Smooth muscle cell (in vitro differentiated cells): Measurements from ENCODE around the gene CAV1. TPM values are rescaled to one million over a fixed set of nuclear protein-coding genes. Genes with fewer than 3 reads are reported as not detected.

Source experiments
- DNase-seq: peaks from one replicate; lab custom pipeline; 2025; ENCODE audit not compliant: unreplicated experiment; lab: John Stamatoyannopoulos, UW
- H2AFZ ChIP-seq: fragments of 200-600 bp; sonication (generic); 2 replicates; pipeline ENCODE4 v1.6.0; 2016; ENCODE audit warnings: antibody characterized with exemption, low read depth, mild to moderate bottlenecking
- H3F3A ChIP-seq: fragments of 200-600 bp; sonication (generic); 2 replicates; pipeline ENCODE4 v1.6.0; 2017; ENCODE audit warnings: antibody characterized with exemption, low read depth
- H3K27ac ChIP-seq: fragments of 200-600 bp; sonication (generic); 2 replicates; pipeline ENCODE4 v1.5.1; 2016; ENCODE audit warnings: low read depth, mild to moderate bottlenecking
- H3K27me3 ChIP-seq: fragments of 200-600 bp; sonication (generic); 2 replicates; pipeline ENCODE4 v1.6.1; 2016; ENCODE audit warnings: low read depth, mild to moderate bottlenecking
- H3K36me3 ChIP-seq: fragments of 200-600 bp; sonication (generic); 2 replicates; pipeline ENCODE4 v1.5.1; 2016; ENCODE audit warnings: low read depth
- H3K4me1 ChIP-seq: fragments of 200-600 bp; sonication (generic); 2 replicates; pipeline ENCODE4 v1.5.1; 2016; ENCODE audit warnings: low read depth
- H3K4me2 ChIP-seq: fragments of 200-600 bp; sonication (generic); 2 replicates; pipeline ENCODE4 v1.6.0; 2016; ENCODE audit warnings: mild to moderate bottlenecking
- H3K4me3 ChIP-seq: fragments of 200-600 bp; sonication (generic); 2 replicates; pipeline ENCODE4 v1.5.1; 2016; ENCODE audit warnings: mild to moderate bottlenecking
- H3K79me2 ChIP-seq: fragments of 200-600 bp; sonication (generic); 2 replicates; pipeline ENCODE4 v1.6.0; 2016; ENCODE audit warnings: low read depth, mild to moderate bottlenecking
- H3K9ac ChIP-seq: fragments of 200-600 bp; sonication (generic); 2 replicates; pipeline ENCODE4 v1.6.0; 2016; ENCODE audit warnings: low read depth
- H3K9me3 ChIP-seq: fragments of 200-600 bp; sonication (generic); replicated peaks from 2 replicates; pipeline ENCODE4 v1.5.1; 2016; ENCODE audit warnings: low read depth
- H4K20me1 ChIP-seq: fragments of 200-600 bp; sonication (generic); 2 replicates; pipeline ENCODE4 v1.6.0; 2016; ENCODE audit warnings: low read depth
- WGBS: methylation state at CpG from one replicate; pipeline ENCODE4 v1.1.7; 2016; ENCODE audit warnings: low lambda C conversion rate; 5-methylcytosine and 5-hydroxymethylcytosine counted together
- polyA plus RNA-seq: library from polyadenylated mRNA; unstranded; fragments of >200 nt; fragmentation: Nextera tagmentation; extraction: Ambion mirVana; gene quantifications from 2 replicates; pipeline ENCODE4 v1.2.1, GENCODE V29; 2016
- total RNA-seq: library from RNA; depleted of rRNA; stranded (reverse); fragments of >200 nt; gene quantifications from 2 replicates; pipeline ENCODE4 v1.2.3, GENCODE V29; 2014
- TF ChIP-seq, protein P1 (sequence below): fragments of 200-600 bp; sonication (generic); IDR thresholded peaks from 2 replicates; pipeline ENCODE4 v1.5.1; 2017; ENCODE audit warnings: borderline replicate concordance, mild to moderate bottlenecking, antibody characterized with exemption; ENCODE audit not compliant: insufficient read depth, poor library complexity, severe bottlenecking

CAV1 gene
- total and polyA plus RNA-seq, 2 experiments from 2014 or later, result 55.8 to 84.7 TPM

GRCh38 chr7:116499168-116500077 is 25.4 kb upstream of the CAV1 start, which contains the start of gene CAV2:
CAV2 (plus strand) TSS chr7:116499738; CDS start chr7:116499782, 44 bp downstream.
- Histone ChIP-seq H3K4me3 (peak within 1 kb of the TSS; percentile 78), H3K27ac (peak within 1 kb of the TSS; percentile 40), H3K9me3 (no peaks in the 10 kb centered on the region), H4K20me1 (no peaks in the 10 kb centered on the region), H3K36me3 (no peaks in the 10 kb centered on the region), H2AFZ (peak within 1 kb of the TSS; percentile 99), H3K9ac (peak within 1 kb of the TSS; percentile 83), H3K79me2 (peaks cover 23% of the 10 kb centered on the region), H3F3A (no peaks in the 10 kb centered on the region), H3K4me2 (peak within 1 kb of the TSS; percentile 98), H3K4me1 (peaks cover 3% of the 10 kb centered on the region), H3K27me3 (no peaks in the 10 kb centered on the region)
- WGBS, result 11% methylated on average over 22 of the region's 86 CpGs
- DNase-seq, result peak; percentile 53
- TF ChIP-seq, protein P1, sequence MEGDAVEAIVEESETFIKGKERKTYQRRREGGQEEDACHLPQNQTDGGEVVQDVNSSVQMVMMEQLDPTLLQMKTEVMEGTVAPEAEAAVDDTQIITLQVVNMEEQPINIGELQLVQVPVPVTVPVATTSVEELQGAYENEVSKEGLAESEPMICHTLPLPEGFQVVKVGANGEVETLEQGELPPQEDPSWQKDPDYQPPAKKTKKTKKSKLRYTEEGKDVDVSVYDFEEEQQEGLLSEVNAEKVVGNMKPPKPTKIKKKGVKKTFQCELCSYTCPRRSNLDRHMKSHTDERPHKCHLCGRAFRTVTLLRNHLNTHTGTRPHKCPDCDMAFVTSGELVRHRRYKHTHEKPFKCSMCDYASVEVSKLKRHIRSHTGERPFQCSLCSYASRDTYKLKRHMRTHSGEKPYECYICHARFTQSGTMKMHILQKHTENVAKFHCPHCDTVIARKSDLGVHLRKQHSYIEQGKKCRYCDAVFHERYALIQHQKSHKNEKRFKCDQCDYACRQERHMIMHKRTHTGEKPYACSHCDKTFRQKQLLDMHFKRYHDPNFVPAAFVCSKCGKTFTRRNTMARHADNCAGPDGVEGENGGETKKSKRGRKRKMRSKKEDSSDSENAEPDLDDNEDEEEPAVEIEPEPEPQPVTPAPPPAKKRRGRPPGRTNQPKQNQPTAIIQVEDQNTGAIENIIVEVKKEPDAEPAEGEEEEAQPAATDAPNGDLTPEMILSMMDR, result no peak

DNA sequence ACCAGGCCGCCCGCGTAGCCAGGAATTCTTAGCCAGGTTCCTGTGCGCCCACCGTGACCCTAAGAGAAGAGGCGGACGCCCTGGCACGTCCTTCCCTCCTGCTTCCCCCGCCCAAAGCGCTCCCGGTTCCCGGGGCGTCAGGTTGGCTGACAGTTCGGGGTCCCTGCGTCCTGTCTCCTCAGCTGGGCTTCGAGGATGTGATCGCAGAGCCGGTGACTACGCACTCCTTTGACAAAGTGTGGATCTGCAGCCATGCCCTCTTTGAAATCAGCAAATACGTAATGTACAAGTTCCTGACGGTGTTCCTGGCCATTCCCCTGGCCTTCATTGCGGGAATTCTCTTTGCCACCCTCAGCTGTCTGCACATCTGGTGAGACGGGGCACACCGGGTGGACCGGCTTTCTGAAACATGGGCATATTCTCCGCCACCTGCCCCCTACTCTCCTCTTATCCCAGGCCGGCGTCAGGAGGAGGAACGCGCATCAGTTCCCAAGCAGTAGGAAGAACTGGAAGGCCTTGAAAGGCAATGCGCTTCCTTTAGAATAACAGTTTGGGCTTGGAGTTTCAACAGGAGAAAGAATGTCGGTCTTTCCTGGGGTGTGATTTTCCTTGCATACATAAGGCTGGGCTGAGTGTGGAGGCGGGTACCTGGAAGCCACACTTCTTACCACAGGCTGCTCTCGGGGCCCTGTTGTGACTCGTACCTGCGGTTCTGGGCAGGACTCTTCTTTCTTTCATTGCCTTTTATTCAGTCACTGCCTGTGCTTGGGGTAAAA is 24.6 kb upstream of the CAV1 start:
- no peaks in the 10 kb centered on the region for H3K36me3 ChIP-seq
- no peaks in the 10 kb centered on the region for H3F3A ChIP-seq
- no peaks in the 10 kb centered on the region for H3K27me3 ChIP-seq
- DNase-seq, result peak; percentile 40
- peaks cover 23% of the 10 kb centered on the region for H3K79me2 ChIP-seq
- H3K9me3 ChIP-seq, result no peaks in the 10 kb centered on the region
- H3K27ac ChIP-seq, result peak overlapping the region; percentile 34
- H3K4me3 ChIP-seq, result peak overlapping the region; percentile 78
- TF ChIP-seq, protein P1, result no peak
- no peaks in the 10 kb centered on the region for H4K20me1 ChIP-seq
- 2% methylated on average over 36 of the region's 36 CpGs for WGBS
- peak overlapping the region; percentile 83 for H3K9ac ChIP-seq
- peak overlapping the region; percentile 98 for H3K4me2 ChIP-seq
- H3K4me1 ChIP-seq, result peaks cover 3% of the 10 kb centered on the region
- H2AFZ ChIP-seq, result peak overlapping the region; percentile 99

GRCh38 chr7:116501425-116502167 is 23.2 kb upstream of the CAV1 start:
- Histone ChIP-seq H3K4me1 (peaks cover 3% of the 10 kb centered on the region), H3K27ac (no peak overlapping the region), H3K4me2 (peak overlapping the region; percentile 98), H3K79me2 (peaks cover 23% of the 10 kb centered on the region), H3K36me3 (no peaks in the 10 kb centered on the region), H3K27me3 (no peaks in the 10 kb centered on the region), H3K9ac (no peak overlapping the region), H3K9me3 (no peaks in the 10 kb centered on the region), H3F3A (no peaks in the 10 kb centered on the region), H4K20me1 (no peaks in the 10 kb centered on the region), H3K4me3 (peak overlapping the region; percentile 78), H2AFZ (no peak overlapping the region)
- 64% methylated on average over 5 of the region's 5 CpGs for WGBS
- TF ChIP-seq, protein P1, result no peak
- DNase-seq, result no peak
